NCI-H2107 treated with DMSO at 0.1 percent for 48 hours (cell line): ENCODE data around the gene MRAP2.
"Not testable (repeated sequence)": the region's sequence is repeated elsewhere in the genome, so short reads cannot be mapped to it uniquely, and the experiment has no call there.

ENCODE experiments used
- DNase-seq: peaks from one replicate; lab custom pipeline; 2025; ENCODE audit not compliant: unreplicated experiment; lab: John Stamatoyannopoulos, UW

MRAP2 gene

DNA sequence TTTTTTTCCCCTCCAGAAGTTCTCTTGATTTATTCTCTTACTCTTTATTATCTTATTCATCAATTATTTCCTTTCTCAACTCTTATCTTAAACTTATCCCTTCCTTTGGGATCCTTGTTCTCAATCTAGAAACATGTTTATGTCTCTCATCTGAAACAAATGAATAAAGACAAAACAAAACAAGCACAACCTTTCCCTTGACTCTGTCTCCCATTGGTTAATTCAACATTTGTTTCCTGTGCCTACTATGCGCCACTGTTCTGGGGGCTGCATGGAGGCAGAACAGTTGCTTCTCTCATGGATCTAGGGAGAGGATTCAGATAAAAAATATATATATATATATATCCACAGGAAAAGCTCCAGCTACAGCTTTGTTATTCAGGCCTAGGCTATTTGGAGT lies 5.2 kb upstream of the MRAP2 start:
- no peak for DNase-seq

GRCh38 chr6:84032000-84032399 lies 1.6 kb upstream of the MRAP2 start:
- not testable (repeated sequence) for DNase-seq

DNA sequence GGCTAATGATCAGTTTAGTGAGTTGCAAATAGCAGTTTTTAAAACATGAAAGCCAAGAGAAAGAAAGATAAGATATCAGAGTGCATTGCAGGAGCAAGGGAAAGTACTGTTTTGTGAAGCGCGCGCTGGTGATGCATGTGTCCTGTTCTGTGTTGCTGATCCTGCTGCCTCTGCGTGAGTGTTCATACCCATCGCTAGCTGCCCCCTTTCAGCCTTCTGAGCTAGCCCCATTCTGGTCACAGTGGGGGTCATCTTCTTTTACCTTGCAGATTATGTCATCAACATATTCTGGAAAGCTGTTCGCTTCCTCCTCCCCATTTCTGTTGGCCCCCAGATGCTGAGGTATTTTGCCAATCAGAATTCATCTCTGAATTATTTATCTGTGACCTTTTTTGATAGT lies 1.9 kb downstream of the MRAP2 start:
- no peak for DNase-seq

DNA sequence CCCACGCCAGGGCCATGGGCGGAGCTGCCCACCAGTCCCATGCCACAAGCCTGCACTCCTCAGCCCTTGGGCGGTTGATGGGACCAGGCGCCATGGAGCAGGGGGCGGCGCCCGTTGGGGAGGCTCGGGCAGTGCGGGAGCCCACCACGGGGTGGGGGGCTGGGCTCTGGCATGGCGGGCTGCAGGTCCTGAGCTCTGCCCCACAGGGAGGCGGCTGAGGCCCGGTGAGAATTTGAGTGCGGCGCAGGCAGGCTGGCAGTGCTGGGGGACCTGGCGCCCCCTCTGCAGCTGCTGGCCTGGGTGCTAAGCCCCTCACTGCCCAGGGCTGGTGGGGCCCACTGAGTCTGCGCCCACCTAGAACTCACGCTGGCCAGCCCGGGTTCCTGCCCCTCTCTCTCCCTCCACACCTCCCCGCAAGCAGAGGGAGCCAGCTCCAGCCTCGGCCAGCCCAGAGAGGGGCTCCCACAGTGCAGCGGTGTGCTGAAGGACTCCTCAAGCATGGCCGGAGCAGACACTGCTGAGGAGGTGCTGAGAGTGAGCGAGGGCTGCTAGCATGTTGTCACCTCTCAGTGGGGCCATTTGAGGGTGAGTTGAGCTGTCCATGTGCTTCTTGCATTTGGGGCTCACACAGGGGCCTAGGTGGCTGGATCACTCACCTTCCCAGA lies 4.0 kb downstream of the MRAP2 start:
- DNase-seq = no peak

- DNase-seq = no peak
These were observed 9.0 kb downstream of the MRAP2 start for GRCh38 chr6:84042603-84043002.

- DNase-seq = no peak
These were observed 10.0 kb downstream of the MRAP2 start for GRCh38 chr6:84043555-84043954.

DNA sequence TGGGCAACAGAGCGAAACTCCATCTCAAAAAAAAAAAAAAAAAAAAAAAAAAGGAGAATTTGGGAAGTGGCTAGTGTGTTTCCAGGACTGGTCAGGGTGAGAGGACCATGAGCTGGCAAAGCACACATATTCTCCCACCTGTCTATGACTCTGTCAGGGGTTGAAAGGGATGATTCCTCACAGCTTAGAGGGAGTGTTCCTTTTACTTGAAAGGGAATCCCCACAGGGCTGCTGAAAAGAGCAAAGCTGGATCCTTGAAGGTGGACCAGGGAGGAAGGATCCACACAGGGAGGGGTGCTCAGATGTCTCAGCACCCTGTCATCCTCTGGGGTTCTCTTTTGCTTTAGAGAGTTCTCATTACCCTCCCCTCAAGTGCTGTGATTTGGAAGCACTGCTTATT lies 13.2 kb downstream of the MRAP2 start:
- no peak for DNase-seq

DNA sequence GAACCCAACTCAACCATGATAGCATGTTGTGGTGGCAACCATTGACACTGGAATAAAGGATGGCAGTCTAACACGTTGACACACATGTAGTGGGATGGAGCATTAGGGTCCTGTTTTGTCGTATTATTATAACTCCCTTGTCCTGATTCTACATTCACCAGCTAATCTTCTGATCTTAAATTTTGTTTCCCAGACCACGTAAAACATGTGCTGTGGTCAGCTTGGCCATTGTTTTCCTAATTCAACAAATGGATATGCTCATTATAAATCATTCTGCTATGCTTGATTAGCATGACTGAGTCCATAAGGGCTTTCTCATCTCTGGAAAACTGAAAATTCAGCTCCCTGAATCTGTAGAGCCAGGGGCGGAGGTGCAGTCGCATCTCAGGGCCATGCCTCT lies 15.0 kb downstream of the MRAP2 start:
- no peak for DNase-seq

GRCh38 chr6:84050408-84050807 lies 16.8 kb downstream of the MRAP2 start:
- DNase-seq = no peak

DNA sequence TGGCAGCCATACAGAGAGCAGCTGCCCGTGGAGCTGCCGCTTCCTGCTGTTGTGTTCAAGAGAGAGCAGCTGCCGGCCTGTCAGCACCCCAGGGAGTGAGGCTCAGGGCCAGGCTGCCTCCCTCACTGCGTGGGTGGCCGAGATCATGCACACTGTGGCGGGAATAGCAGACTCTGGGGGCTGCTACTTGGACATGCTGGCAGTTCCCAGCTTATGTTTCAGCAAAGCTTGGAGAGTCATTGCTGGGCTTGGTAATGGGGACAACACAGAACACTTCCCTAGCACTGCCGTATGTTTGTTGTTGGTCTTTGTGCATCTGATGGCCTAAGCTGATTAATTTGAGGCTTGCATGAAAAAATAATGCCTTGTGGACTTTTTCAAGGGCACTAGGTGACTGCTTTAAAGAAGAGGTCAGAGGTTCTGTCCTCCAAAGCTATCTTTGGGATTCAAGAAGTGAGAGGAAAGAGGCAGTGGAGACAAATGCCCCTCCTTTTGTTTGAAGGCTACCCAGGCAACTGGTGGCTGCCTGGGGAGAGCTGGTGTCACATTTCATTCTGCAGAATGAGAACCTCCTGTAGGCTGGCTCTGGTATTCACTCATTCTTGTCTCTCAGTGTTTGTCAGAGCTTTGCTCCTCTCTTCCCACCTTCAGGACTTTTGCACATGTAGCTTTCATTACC lies 18.8 kb downstream of the MRAP2 start:
- peak; percentile 94 for DNase-seq

DNA sequence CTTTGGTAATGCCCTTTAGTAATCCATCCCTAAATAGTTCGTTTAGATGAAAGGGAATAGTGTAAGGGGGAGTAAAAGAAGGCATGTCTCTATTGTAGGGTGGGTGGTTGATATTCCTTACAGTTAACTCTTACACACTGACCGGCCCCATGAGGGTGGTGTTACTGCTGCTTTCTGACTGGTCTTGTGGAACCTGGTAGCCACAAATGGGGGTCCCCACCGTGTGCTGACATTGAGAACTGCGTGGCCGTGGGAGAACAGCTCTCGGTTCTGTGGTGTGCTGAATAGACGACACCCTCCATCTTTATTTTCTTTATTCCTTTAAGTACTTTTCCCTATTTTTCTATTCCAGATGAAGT lies 19.3 kb downstream of the MRAP2 start:
- DNase-seq = no peak

DNA sequence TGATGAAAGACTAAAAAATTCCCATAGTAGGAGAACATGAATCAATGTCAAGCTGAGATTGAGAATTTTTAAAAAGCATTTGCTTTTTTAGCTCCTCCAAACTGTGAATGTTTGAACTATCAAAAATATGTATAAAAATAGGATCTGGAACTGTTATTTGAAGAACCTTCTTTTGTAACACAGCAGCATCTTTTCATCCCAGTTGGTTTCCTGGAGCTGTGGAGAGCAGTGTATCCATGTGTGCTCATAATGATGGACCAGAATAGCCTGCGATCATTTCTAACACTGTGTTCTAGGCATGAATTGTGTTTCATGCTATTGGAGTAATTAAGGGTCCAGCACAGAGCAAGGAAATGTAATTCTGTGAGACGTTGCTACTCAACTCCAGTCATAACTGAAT lies 22.1 kb downstream of the MRAP2 start:
- no peak for DNase-seq

GRCh38 chr6:84057908-84058307 lies 24.3 kb downstream of the MRAP2 start:
- no peak for DNase-seq

DNA sequence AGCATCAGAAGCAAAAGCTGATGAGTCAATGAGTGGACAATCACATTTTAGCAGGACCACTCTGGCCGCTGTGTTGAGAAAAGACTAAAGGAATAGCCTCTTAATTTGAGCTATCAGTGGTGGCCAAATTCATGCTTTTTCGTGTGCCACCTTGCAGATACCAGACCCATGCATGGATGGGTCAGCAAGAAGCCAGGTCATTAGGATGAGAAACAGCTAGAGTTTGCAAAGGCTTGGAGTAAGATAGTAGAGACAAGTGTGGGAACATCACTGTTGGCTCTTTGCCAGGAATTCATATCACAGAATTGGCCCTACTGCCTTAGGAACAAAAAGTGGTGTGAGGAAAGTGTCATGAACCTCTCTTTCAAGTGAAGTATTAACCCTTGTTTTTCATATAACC lies 25.5 kb downstream of the MRAP2 start:
- DNase-seq = no peak

DNA sequence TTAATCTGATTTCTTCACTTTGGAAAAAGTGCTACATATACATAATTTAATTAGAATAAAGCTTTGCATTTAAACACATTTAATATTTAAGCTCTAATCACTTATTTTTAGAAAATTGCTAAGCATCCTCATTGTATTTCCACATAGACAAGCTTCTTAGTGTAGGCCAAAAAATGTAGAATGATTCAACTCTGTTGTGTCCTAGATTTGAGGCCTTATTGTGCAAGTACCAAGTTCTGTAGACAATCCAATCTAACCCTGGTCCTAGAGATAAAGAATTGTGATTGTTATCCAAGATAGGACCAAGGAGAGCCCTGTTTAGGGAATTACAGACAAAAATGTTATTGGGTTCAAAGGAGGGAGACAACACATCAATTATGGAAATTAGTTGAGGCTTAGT lies 27.6 kb downstream of the MRAP2 start:
- no peak for DNase-seq

- peak; percentile 27 for DNase-seq
These were observed 28.2 kb downstream of the MRAP2 start for GRCh38 chr6:84061613-84062398.

DNA sequence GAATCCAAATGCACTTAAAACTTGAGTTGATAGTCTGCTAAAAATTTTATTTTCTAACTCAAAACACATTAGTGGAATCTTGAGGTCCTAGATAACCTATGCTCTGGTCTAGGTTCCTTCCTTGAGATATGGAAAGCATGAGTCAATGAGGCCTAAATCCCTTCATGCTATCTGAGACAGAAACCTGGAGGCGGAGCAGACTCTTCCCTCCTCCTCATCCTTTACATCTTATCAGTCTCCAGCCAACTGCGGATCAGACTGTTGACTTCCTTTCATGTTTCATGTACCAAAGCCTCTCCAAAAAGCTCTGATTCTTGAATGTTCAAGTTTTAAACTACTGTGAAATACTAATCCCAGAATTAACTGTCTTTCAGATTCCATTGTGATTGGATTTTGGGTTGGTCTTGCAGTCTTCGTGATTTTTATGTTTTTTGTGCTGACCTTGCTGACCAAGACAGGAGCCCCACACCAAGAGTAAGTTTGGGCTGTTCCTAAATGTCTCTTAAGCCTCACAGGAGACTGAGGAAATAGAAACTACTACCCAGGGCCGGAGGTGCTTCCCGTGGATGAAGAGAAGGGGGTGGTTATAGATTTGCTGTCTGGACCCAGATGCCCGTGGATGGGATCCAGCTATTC lies 29.1 kb downstream of the MRAP2 start:
- no peak for DNase-seq

- DNase-seq = no peak
These were observed 32.2 kb downstream of the MRAP2 start for GRCh38 chr6:84065693-84066290.

DNA sequence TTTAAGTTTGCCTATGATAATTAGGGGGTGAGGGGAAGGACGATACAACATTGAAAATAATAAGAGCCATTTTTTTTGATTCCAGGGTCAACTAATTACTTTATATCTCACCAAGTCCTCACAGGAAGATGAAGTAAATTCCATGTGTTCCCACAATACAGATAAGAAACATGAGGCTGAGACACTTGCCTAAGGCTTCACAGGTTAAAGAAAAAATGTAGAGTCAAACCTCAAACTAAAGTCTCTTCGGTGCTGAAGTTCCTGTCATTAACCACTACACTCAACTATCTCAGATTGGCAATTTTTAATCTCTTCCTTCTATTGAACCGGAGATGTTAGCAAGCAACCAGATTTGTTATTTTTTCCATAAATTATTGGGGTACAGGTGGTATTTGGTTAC lies 33.0 kb downstream of the MRAP2 start:
- DNase-seq = no peak

- DNase-seq = not testable (repeated sequence)
These were observed 35.3 kb downstream of the MRAP2 start for GRCh38 chr6:84068873-84069272.

GRCh38 chr6:84072442-84072997 lies 38.9 kb downstream of the MRAP2 start:
- peak; percentile 92 for DNase-seq
